GM18511 (cell line): Measurements from ENCODE around the gene EIF3F.
A peak's percentile ranks its signal among the peaks of the same experiment; 100 is the strongest.
"Not testable (repeated sequence)": the region's sequence is repeated elsewhere in the genome, so short reads cannot be mapped to it uniquely, and the experiment has no call there.

Experiments
- ATAC-seq: cut with Tn5 transposase; IDR thresholded peaks from one replicate; pipeline ENCODE4 v1.9.1; 2021; ENCODE audit warnings: mild to moderate bottlenecking, moderate library complexity; ENCODE audit not compliant: unreplicated experiment

The EIF3F gene

DNA sequence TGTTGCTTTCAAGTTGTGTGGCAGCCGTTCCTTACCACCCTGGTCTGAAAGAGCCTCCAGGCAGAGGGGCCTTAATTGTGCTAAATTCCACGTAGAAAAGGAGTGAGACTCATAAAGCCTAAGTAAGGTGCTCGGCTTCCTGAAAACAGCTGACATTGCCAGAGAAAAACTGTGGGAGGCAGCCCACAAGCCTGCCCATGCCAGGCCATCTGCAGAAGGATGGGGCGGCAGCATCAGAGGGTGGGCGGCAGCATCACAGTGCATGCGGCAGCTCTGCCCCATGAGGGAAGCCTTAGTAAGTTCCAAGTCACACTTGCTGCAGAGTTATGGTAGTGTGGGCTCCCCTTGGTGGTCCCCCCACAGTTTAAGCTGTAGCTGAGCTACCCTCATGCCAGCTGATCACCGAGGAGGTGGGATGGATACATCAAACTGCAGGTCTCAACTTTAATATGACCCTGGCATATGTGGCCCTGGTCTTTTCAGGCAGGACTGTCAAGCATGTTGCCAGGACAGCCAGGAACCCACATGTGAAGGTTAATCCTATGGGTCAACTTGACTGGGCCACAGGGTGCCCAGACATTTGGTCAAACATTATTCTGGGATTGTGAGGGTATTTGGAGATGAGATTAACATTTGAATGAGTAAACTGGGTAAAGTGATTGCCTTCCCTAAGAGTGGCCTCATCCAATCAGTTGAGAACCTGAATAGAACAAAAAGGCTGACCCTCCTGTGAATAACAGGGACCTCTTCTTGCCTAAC is 3.1 kb upstream of the EIF3F start:
- no peak for ATAC-seq

DNA sequence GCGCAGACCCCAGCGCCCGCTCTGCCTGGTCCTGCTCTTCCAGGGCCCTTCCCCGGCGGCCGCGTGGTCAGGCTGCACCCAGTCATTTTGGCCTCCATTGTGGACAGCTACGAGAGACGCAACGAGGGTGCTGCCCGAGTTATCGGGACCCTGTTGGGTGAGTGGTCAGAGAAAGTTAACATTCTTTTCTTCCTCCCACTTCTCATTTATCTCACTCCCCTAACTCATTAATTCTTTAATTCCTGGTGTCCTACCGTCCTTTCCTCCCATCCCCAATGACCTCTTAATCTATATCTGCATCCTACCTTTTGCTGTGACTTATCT is 385 bp downstream of the EIF3F start:
- not testable (repeated sequence) for ATAC-seq

DNA sequence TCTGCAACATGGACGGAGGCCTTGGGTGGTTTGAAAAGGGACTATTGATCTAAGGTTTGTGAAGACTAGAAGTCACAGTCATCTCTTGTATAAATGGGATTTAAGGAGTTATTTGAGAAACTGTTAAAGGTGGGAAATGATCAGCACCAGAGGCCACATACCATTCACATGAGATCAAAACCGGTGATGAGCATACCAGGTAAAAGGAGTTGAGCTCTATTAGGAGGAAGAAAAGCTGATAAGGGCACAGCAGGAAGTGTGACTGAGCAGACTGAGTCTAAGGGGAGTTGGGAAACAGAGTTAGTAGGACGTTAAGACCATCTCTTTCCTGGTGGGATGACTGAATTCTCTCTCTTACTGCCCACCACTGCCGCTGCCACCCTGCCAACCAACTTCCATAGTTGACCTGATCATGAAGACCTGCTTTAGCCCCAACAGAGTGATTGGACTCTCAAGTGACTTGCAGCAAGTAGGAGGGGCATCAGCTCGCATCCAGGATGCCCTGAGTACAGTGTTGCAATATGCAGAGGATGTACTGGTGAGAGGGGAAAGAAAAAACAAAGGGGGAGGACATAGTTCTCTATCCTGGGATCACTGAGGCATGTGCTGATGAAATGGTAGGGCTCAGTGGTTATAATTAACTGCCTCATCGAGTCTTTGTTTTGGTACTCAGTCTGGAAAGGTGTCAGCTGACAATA is 7.6 kb downstream of the EIF3F start:
- no peak for ATAC-seq

DNA sequence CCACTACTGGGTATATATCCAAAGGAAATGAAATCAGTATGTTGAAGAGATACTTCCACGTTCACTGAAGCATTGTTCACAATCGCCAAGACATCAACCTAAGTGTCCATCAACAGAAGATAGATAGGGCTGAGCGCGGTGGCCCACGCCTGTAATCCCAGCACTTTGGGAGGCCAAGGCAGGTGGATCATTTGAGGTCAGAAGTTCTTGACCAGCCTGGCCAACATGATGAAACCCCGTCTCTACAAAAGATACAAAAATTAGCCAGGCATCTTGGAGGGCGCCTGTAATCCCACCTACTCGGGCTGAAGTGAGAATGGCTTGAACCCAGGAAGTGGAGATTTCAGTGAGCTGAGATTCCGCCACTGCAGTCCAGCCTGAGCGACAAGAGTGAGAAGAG is 12.7 kb downstream of the EIF3F start:
- no peak for ATAC-seq

DNA sequence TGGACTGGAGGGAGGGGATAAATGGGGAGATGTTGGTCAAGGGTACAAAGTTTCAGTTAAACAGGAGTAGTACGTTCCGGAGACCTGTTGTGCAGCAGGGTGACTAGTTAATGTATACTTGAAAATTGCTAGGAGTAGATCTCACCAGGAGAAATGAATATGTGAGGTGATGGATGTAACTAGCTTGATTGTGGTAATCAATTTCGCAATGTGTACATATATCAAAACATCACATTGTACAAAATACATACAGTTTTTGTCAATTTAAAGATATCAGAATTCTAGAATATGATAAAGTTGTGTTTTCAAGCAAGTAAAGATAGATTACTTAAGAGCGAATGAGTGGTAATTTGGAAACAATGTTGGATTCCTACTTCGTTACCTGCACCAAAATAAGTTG is 13.3 kb downstream of the EIF3F start:
- ATAC-seq = no peak

DNA sequence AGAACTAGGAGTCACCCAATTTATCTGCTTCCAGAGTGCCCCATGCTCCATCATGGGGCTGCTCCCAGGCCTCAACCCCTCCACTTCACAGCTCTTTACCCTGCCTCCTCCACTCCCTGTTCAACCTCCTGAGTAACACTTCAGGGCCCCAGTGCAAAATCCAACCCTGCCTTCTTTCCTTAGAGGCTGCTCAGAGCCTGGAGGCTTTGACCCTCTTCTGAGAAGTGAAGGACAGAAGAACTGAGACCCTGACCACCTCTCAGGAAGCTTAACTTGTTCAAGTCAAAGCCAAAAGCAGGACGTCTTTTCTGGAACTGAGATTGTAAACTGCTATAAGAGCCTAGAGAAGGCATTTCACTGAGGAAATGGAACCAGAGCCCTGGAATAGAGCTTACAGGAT is 15.5 kb downstream of the EIF3F start:
- no peak for ATAC-seq

DNA sequence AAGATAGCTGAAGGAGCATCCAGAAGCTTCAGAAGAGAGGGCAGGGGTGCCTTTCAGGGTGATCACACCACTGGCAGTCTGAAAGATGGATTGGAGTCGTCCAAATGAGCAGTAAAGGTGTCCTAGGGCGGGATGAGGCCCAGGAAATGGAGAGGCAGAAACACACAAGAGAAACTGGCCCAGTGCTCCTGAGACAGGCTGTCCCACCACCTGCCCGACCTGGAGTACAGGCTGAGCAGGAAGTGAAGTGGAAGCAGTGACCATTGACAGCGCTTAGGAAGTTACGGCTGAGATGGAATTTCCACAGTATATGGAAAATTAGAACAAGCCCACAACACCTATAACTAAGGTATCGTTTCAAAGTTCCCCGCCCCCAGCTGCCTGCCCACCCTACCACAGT is 16.1 kb downstream of the EIF3F start:
- ATAC-seq = no peak

DNA sequence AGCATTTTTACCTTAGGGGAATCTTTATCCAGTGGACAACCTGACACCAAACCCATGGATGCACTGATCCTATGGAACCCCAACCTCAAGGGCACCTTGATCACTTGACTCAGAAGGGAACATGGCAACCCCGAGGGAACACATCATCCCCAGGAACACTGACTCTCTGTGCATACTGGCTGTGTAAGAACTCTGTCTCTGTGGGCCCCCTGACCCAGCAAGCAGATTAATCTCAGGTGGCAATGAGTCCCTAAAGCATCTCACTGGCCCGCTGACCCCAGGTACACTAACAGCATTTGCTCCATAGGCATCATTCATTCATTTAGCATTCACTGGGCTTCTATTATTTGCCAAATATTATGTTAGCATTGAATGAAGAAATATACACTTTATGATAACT is 16.9 kb downstream of the EIF3F start:
- no peak for ATAC-seq

DNA sequence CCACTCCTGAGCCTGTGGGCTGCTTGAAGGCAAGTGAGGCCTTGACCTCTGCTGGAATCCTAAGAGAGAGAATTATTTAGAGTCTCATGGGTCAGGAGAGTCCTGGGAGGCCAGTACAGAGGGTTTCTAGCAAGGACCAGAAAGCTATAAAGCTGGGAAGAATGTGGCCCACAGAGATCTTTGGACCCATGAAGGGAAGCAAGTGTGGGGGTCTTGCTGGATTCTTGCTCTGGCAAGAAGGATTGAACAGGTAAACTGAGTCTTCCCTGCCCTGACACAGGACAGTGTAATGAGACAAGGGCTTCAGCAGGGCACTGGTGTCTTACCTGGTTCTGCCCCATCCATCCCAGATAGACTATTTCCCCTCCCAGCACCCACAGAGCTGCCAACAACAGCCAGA is 18.4 kb downstream of the EIF3F start:
- ATAC-seq = no peak

DNA sequence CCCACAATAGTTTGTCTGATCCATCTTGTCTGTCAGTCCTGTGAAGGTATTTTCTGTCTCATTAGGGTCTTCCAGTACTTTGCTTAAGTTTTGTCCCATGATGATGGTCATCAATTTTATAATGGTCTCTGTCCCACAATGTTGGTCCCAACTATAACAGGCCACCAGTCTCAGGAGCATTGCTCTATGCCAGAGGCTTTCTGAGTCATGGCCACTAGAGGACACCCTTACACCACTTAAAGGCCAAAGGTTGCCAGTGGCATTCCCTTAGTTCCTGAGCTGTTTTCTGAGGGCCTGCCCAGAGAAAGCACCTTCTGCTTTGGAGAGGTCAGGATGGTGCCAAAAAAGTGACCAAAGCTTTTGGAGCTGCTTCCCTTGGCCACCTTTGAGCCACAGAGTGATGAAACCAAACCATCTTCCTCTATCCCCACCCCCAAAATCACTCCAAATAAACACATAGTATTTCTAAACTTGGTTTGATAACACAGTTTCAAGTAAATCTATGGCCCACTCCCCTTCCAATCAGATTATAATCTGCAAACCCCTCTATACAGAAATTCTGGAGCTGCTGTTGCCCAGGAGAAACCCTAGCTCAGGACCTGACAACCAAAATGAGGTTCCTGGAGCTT is 19.3 kb downstream of the EIF3F start:
- peak; percentile 83 for ATAC-seq

DNA sequence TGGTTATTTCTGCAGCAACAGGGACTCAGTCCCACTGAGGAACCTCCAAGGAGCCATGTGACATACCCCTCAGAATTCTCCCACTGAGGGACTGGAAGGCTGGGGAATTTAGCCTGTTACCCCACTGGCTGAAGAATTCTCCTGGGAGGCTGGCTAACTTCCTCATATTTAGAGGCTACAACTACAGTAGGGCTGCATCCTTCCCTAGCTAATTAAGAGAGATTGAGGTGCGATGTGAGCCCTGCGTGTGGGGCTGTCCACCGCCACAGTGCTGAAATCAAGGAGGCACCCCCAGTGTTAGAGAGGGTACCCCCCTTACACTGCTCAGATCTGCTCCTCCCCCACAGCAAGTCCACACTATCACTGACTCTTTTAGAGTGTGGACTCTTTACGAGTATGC is 21.1 kb downstream of the EIF3F start:
- no peak for ATAC-seq

DNA sequence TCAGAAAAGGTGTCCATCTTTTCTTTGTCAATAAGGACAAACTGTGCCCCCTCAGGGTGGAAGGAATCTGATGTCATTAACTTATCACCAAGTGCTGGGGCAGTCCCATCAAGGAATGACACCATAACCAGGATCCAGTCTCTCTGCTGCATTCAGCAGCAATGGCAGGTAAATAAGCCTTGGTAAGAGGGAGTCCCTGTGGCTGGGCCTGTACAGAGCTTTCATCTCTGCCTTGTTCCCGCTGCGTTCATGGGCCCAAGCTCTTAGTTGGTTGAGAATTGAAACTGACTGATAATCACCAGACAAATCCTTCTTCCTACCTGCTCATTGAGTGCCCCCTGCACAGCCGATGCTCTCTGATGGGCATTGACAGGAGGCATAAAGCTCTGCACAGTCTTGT is 22.7 kb downstream of the EIF3F start:
- no peak for ATAC-seq

DNA sequence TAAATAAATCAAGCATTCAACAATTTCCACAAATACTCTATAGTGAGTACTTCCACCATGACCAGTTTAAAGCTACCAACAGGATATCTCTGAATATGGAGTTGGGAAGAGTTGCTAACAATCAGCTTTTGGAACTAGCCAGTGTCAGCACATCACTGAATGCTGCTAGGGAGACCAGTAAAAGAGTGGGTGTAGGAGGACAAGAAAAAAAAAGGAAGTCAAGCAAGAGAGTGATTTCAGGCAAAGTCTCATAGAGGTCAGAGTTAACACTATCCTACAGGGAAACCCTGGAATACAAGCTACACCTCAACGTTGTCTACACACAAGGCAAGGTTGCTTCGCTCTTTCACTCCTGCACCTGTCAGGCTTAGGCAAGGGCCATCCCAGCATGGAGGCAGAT is 24.2 kb downstream of the EIF3F start:
- no peak for ATAC-seq

DNA sequence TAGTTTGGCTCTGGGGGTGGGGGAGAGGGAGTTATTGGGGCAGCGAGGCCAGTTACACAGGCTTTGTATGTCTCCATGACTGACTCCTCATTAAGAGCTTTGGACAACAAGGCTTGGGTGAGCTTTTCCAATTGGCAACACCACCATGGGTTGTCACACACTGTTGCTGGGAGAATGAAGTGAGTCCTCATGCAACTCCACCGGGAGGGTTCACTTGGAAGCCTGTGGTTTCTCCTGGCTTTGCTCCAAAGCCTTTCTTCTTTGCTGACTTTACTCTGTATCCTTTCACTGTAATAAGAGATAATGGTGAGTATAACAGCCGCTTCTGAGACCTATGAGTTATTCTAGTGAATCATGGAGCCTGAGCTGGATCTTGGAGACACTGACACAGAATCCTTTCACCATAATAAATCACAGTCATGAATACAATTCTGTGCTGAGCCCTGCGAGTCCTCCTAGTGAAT is 24.9 kb downstream of the EIF3F start:
- ATAC-seq = no peak

DNA sequence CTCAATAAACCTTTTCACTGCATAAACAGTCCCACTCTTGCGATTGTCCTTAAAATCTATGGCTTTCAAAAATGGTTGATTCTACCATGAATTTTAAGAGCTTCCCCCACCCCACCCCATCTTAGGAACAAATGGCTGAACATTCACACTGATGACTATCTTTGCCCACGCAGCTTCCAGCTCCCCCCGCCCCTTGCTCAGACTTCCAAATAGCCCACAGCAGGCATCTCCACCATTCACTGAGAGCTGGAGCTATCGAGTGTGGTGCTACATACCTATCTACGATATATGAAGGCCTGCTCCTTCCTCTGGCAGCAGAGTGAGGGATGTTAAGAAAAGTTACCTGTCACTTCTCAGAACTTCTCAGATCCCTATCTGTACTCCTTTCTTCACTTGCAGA is 26.7 kb downstream of the EIF3F start:
- no peak for ATAC-seq

DNA sequence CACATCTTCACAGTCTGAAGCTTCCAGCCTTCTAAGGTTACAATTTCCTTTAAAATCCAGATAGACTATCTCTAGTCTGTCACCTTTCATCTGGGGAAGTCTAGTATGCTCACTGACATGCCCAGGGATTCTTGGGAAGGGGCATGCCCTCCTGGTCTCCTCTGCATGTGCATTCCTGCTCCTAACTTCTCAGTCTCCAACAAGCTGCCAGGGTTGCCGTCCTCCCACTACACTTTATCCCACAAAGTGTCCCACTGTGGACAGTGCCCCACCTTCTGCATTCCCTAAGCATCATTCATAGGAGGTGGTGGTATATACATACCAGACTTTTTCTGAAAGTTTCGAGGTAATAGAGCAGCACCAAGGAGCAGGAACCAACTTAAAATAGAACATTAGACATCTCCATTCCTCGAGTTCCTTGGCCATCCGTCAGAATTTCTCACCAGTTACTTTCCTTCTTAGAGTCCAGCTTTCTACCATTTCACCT is 28.7 kb downstream of the EIF3F start:
- ATAC-seq = no peak

DNA sequence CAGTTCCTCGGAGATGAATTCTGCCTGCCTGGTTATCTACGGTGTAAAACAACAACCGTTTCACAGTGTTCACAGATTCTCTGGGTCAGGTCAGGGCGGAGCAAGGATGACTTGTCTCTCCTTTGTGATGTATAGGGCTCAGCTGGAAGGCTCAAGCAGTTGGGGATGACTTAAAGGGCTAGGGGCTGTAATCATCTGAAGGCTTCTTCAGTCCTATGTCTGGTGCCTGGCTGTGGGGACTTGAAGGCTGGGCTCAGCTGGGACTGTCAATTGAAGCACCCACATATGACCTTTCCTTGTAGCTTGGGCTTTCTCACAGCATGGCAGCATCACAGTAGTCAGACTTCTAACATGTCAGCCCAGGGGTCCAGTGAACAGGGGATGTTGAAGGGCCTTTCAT is 29.3 kb downstream of the EIF3F start:
- no peak for ATAC-seq

DNA sequence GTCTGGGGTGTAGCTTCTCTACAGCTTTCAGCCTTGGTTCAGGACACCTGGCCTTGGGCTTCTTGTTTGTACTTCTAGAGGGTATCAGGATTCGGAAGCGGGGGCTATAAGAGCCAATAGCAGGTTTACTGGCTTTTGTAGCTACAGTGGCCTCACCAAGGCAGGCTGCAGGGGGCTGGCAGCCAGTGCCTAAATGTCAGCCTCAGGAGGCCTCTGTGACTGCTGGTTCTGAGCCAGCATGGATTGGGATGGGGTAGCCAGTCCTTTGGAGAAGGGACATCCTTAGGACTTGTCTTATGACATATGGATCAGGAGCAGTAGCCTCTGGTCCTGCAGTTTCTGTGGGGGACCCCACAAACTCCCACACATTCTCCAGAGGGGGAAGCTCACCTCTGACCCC is 29.9 kb downstream of the EIF3F start:
- ATAC-seq = no peak

DNA sequence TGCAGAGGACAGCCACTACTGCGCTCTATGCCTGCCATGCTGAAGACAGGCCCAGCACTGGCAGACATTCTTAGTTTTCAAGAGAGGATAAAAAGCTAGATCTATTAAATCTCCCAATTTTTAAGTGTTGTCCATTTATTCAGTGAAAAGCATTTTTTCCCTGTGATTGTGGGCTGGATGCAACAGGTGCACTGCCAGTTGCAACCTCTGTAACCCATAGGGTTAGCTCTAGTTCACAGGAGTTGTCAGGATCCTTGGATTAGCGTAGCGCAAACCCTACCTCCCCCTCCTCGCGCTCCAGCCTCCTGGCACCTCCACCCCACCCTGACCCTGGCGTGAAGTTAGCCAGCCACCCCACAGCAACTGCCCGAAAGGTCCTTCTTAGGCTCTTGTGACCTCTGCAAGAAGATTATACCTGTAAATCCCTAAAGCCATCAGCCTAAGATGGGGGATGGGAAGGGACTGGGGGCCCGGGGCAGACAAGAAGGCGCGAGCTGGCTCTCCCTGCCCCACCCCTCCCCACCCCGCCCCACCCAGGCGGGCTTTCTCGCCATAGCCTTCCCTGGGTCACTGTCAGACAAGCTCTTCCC is 30.9 kb downstream of the EIF3F start:
- ATAC-seq = no peak

DNA sequence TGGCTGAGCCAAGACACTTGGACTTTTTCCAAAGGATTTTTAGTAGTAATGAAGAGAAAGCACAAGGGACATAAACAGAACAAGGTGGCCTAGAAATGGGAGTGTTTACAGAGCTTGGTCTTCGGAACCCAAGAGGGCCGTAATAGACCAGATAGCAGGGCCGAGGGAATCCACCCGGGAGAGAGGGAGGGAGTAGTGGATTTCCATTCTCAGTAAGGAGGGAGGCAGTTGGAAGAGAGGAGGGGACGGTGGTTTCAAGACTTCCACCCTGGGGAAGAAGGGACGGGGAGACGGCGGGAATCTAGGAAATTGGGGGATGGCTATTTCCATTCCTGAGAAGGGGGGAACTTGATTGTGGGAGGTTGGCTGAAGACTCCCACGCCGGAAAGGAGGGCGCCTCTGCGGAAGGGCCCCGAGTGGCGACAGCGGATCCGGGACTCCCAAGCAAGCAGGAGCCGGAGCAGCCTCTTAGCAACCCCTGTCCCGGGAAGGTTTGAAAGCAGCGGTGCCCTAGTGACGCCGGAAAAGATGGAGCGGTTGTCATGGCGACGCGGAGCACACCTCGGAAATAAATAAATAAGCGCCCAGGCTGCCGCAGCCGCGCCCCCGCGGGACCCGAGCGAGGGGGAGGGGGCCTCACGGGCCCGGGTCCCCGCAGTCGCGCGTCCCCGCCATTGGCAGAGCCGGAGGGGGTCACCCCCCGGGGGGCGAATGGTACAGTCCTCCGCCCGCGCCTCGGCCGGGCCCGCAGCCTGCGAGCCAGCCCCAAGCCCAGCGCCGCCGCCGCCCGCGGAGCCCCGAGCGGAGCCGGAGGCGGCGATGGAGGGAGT is 31.6 kb downstream of the EIF3F start:
- no peak for ATAC-seq
